HepG2 (cell line): ENCODE data around the gene CSNK1G1. TPM values are rescaled to one million over a fixed set of nuclear protein-coding genes. Genes with fewer than 3 reads are reported as not detected.

Experiments used
- FOXA3 ChIP-seq: IDR thresholded peaks from 2 replicates; pipeline ENCODE4 v1.6.1; 2016; ENCODE audit warnings: missing genetic modification reagents, missing compliant biosample characterization
- GMEB1 ChIP-seq: sonication (generic); formaldehyde crosslinking; IDR thresholded peaks from 2 replicates; pipeline ENCODE4 v1.5.1; 2020; ENCODE audit warnings: missing genetic modification reagents, mild to moderate bottlenecking, borderline replicate concordance
- GTF3A ChIP-seq: sonication (generic); formaldehyde crosslinking; conservative IDR thresholded peaks from 2 replicates; pipeline ENCODE4 v1.4.0; 2020; ENCODE audit warnings: mild to moderate bottlenecking, missing genetic modification reagents
- MXD3 ChIP-seq: IDR thresholded peaks from 2 replicates; pipeline ENCODE4 v1.6.1; 2016; ENCODE audit warnings: mild to moderate bottlenecking, missing biosample characterization, missing genetic modification reagents
- POLR2AphosphoS2 ChIP-seq: IDR thresholded peaks from 2 replicates; pipeline ENCODE4 v1.6.1; 2011; ENCODE audit warnings: low read depth, low read length, improper control_type of control experiment
- RARA ChIP-seq: IDR thresholded peaks from 2 replicates; pipeline ENCODE4 v1.6.1; 2016; ENCODE audit warnings: missing genetic modification reagents, missing compliant biosample characterization
- RORA ChIP-seq: sonication (generic); formaldehyde crosslinking; IDR thresholded peaks from 2 replicates; pipeline ENCODE4 v1.5.0; 2020; ENCODE audit warnings: mild to moderate bottlenecking, missing genetic modification reagents, moderate library complexity
- RXRB ChIP-seq: IDR thresholded peaks from 2 replicates; pipeline ENCODE4 v1.6.1; 2016; ENCODE audit warnings: borderline replicate concordance, missing genetic modification reagents, missing compliant biosample characterization
- SALL2 ChIP-seq: sonication (generic); formaldehyde crosslinking; IDR thresholded peaks from 2 replicates; pipeline ENCODE4 v1.8.1; 2023; ENCODE audit warnings: mild to moderate bottlenecking, missing genetic modification reagents, inconsistent platforms
- ZNF136 ChIP-seq: sonication (generic); formaldehyde crosslinking; IDR thresholded peaks from 2 replicates; pipeline ENCODE4 v1.8.1; 2022; ENCODE audit warnings: low read depth, mild to moderate bottlenecking, moderate library complexity, missing genetic modification reagents
- ZNF350 ChIP-seq: sonication (generic); formaldehyde crosslinking; IDR thresholded peaks from 2 replicates; pipeline ENCODE4 v1.4.0; 2020; ENCODE audit warnings: mild to moderate bottlenecking, low read depth, missing genetic modification reagents, borderline replicate concordance
- ZNF510 ChIP-seq: sonication (generic); formaldehyde crosslinking; IDR thresholded peaks from 2 replicates; pipeline ENCODE4 v1.4.0; 2020; ENCODE audit warnings: low read depth, mild to moderate bottlenecking, missing genetic modification reagents
- ZNF614 ChIP-seq: IDR thresholded peaks from 2 replicates; pipeline ENCODE4 v1.6.1; 2018; ENCODE audit warnings: missing biosample characterization, missing genetic modification reagents, inconsistent platforms, borderline replicate concordance
- ZNF615 ChIP-seq: sonication (generic); formaldehyde crosslinking; IDR thresholded peaks from 2 replicates; pipeline ENCODE4 v1.5.0; 2020; ENCODE audit warnings: mild to moderate bottlenecking, missing genetic modification reagents, borderline replicate concordance
- ZNF652 ChIP-seq: IDR thresholded peaks from 2 replicates; pipeline ENCODE4 v1.6.1; 2016; ENCODE audit warnings: low read depth, borderline replicate concordance
- polyA plus RNA-seq, 8 experiments: library from polyadenylated mRNA; depleted of rRNA in 3 of 8; stranded (reverse) in 7 of 8; unstranded in 1 of 8; fragments of >200 nt; fragmentation: Illumina TruSeq in 4 of 8; extraction: Trizol in 4 of 8; gene quantifications; 2 replicates each; pipeline versions ENCODE4 v1.2.1 to v1.2.3, GENCODE V29; 2011 to 2016; ENCODE audit warnings: low read depth in 4 of 8, missing spikeins in 1 of 8, mixed read lengths in 1 of 8; ENCODE audit not compliant: insufficient read depth in 1 of 8
- total RNA-seq, 5 experiments: library from RNA; depleted of rRNA; stranded (reverse); fragments of >200 nt; fragmentation: Illumina TruSeq; extraction: Trizol; gene quantifications; 2 replicates each; pipeline ENCODE4 v1.2.3, GENCODE V29; 2016; ENCODE audit warnings: low read depth in 1 of 5
- TF ChIP-seq, protein P1 (sequence below): sonication (generic); formaldehyde crosslinking; IDR thresholded peaks from 2 replicates; pipeline ENCODE4 v1.4.0; 2020; ENCODE audit warnings: missing genetic modification reagents, borderline replicate concordance
- TF ChIP-seq, protein P2 (sequence below): IDR thresholded peaks from 2 replicates; pipeline ENCODE4 v1.6.1; 2018; ENCODE audit warnings: missing genetic modification reagents, mild to moderate bottlenecking, missing compliant biosample characterization
- TF ChIP-seq, protein P3 (sequence below): sonication (generic); formaldehyde crosslinking; IDR thresholded peaks from 2 replicates; pipeline ENCODE4 v1.4.0; 2020; ENCODE audit warnings: missing genetic modification reagents

The CSNK1G1 gene
- total and polyA plus RNA-seq, 2 of the 13 experiments (the other 11 are each of a cell fraction or from before 2014, with no cell fraction given) = 8.5 to 12.6 TPM

GRCh38 chr15:64153480-64154367, 202.2 kb downstream of the CSNK1G1 start (continued):
- peak; percentile 34; the same call in 1 of the 2 replicates for TF ChIP-seq ZNF614 (CRISPR knock-in tag)
- TF ChIP-seq ZNF350 (CRISPR knock-in tag) = no peak; the same call in 1 of the 2 replicates
- no peak; the same call in 1 of the 2 replicates for TF ChIP-seq FOXA3 (CRISPR knock-in tag)
- TF ChIP-seq, protein P1, sequence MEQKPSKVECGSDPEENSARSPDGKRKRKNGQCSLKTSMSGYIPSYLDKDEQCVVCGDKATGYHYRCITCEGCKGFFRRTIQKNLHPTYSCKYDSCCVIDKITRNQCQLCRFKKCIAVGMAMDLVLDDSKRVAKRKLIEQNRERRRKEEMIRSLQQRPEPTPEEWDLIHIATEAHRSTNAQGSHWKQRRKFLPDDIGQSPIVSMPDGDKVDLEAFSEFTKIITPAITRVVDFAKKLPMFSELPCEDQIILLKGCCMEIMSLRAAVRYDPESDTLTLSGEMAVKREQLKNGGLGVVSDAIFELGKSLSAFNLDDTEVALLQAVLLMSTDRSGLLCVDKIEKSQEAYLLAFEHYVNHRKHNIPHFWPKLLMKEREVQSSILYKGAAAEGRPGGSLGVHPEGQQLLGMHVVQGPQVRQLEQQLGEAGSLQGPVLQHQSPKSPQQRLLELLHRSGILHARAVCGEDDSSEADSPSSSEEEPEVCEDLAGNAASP (CRISPR knock-in tag) = peak; percentile 52; the same call in 1 of the 2 replicates
- TF ChIP-seq RORA (CRISPR knock-in tag) = no peak
- TF ChIP-seq SALL2 = peak; percentile 45; the same call in 1 of the 2 replicates
- TF ChIP-seq MXD3 (CRISPR knock-in tag) = peak; percentile 30; the same call in 1 of the 2 replicates
- no peak for TF ChIP-seq GTF3A
- TF ChIP-seq, protein P2, sequence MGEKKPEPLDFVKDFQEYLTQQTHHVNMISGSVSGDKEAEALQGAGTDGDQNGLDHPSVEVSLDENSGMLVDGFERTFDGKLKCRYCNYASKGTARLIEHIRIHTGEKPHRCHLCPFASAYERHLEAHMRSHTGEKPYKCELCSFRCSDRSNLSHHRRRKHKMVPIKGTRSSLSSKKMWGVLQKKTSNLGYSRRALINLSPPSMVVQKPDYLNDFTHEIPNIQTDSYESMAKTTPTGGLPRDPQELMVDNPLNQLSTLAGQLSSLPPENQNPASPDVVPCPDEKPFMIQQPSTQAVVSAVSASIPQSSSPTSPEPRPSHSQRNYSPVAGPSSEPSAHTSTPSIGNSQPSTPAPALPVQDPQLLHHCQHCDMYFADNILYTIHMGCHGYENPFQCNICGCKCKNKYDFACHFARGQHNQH = peak; percentile 51; the same call in 1 of the 2 replicates
- peak; percentile 31; the same call in 1 of the 2 replicates for TF ChIP-seq RXRB
- no peak; the same call in 1 of the 2 replicates for TF ChIP-seq POLR2AphosphoS2
- TF ChIP-seq ZNF510 (CRISPR knock-in tag) = no peak
- no peak for TF ChIP-seq ZNF615
- TF ChIP-seq ZNF136 (CRISPR knock-in tag) = no peak
- peak; percentile 59; the same call in 1 of the 2 replicates for TF ChIP-seq GMEB1 (CRISPR knock-in tag)
- no peak for TF ChIP-seq ZNF652
- TF ChIP-seq RARA (CRISPR knock-in tag) = 0 out of 2 replicates have a peak, but pooled peaks have one; percentile 26
- TF ChIP-seq, protein P3, sequence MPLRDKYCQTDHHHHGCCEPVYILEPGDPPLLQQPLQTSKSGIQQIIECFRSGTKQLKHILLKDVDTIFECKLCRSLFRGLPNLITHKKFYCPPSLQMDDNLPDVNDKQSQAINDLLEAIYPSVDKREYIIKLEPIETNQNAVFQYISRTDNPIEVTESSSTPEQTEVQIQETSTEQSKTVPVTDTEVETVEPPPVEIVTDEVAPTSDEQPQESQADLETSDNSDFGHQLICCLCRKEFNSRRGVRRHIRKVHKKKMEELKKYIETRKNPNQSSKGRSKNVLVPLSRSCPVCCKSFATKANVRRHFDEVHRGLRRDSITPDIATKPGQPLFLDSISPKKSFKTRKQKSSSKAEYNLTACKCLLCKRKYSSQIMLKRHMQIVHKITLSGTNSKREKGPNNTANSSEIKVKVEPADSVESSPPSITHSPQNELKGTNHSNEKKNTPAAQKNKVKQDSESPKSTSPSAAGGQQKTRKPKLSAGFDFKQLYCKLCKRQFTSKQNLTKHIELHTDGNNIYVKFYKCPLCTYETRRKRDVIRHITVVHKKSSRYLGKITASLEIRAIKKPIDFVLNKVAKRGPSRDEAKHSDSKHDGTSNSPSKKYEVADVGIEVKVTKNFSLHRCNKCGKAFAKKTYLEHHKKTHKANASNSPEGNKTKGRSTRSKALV (CRISPR knock-in tag) = no peak
